AG04450 (cell line): ENCODE data around the gene ABCC11. TPM values are rescaled to one million over a fixed set of nuclear protein-coding genes. Genes with fewer than 3 reads are reported as not detected.

ENCODE experiments used
- CTCF ChIA-PET: fragments of 300-600, 350-600 bp; formaldehyde crosslinking; extraction: SDS; loops from one replicate; lab custom pipeline; 2022; ENCODE audit warnings: antibody characterized with exemption, inconsistent platforms; lab: Charles Lee
- POLR2A ChIA-PET: fragments of 350-600 bp; formaldehyde crosslinking; extraction: SDS; loops from one replicate; lab custom pipeline; 2021; ENCODE audit warnings: antibody characterized with exemption, inconsistent platforms; lab: Yijun Ruan, JAX
- DNase-seq: peaks from one replicate; pipeline ENCODE4 v3.0.0-alpha.2; 2011; ENCODE audit warnings: low read depth, low spot score
- H3K27ac ChIP-seq: one replicate; pipeline ENCODE4 v1.5.1; 2012; ENCODE audit warnings: low read depth, low read length, control low read depth
- H3K27me3 ChIP-seq: one replicate; pipeline ENCODE4 v1.6.0; 2012; ENCODE audit warnings: low read length; ENCODE audit not compliant: control insufficient read depth, insufficient read depth
- H3K4me3 ChIP-seq: 2 replicates; pipeline ENCODE4 v1.5.1; 2011; ENCODE audit warnings: mild to moderate bottlenecking, low read depth, low read length, control low read depth
- H3K9me3 ChIP-seq: 2 replicates; pipeline ENCODE4 v1.5.1; 2012; ENCODE audit warnings: low read length; ENCODE audit not compliant: control insufficient read depth, insufficient read depth
- CTCF ChIP-seq: IDR thresholded peaks from 2 replicates; pipeline ENCODE4 v1.5.1; 2011; ENCODE audit warnings: low read depth, low read length, control low read depth, inconsistent platforms
- polyA plus RNA-seq: library from polyadenylated mRNA; depleted of rRNA; stranded (reverse); fragments of >200 nt; gene quantifications from 2 replicates; pipeline ENCODE4 v1.2.3, GENCODE V29; 2011

ABCC11 gene
- polyA plus RNA-seq, 1 experiment: 0.06 TPM

DNA sequence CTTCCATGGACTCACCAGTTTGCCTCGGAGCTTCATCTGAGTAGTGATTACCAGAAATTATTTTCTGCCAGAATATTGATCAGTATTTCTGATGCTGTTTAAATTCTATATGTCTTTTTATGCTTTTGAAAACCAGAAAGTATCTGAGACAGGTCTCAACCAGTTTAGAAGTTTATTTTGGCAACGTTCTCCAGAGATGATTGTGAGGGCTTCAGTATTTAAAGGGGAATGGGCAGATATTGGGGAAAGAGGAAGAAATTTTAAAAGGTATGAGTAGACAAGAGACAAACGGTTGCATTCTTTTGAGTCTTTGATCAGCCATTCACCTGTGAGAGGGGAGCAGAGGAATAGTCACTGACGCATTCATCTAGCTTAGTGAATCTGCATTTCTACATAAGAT, 44.4 kb upstream of the ABCC11 start:
- no peak for TF ChIP-seq CTCF
- Histone ChIP-seq H3K27me3 (no peaks in the 10 kb centered on the region), H3K4me3 (no peak overlapping the region), H3K27ac (no peak overlapping the region), H3K9me3 (peaks cover 5% of the 10 kb centered on the region; the same call in 1 of the 2 replicates)
- ChIA-PET POLR2A (no interaction called here), CTCF (interaction anchor here (0.6 to 2.4 kb wide), 4 partner anchors 13 to 339 kb away, joined by 3 to 7 read pairs (median 6); no protein-coding TSS in a partner anchor)
- DNase-seq: no peak

GRCh38 chr16:48291303-48291702, 44.0 kb upstream of the ABCC11 start:
- ChIA-PET POLR2A (interaction anchor here (0.6 kb wide), 1 partner anchor 27 kb away, joined by 3 read pairs; no protein-coding TSS in a partner anchor), CTCF (interaction anchor here (0.6 to 2.4 kb wide), 4 partner anchors 12 to 340 kb away, joined by 3 to 7 read pairs (median 6); no protein-coding TSS in a partner anchor)
- H3K4me3 ChIP-seq: no peak overlapping the region
- TF ChIP-seq CTCF: no peak
- DNase-seq: no peak
- no peak overlapping the region for H3K27ac ChIP-seq
- peaks cover 9% of the 10 kb centered on the region for H3K9me3 ChIP-seq
- no peaks in the 10 kb centered on the region for H3K27me3 ChIP-seq

DNA sequence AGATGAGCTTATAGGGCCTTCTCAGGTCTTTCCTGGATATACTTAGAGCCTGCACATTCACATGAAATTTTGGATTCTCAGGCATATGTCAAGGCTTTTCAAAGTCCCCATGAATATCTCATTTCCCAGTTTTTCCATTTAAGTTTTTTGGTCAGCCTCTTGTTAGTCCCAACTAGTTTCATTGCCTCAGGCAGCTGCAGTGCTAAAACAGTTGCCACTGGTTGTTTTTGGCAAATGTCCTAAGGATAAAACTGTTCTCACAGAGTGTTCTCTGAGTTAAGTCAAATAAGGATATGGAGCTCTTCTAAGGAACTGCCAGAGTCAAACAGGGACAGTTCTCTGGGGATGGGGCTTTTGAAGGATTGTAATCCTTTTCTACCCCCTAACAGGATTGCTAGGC, 39.9 kb upstream of the ABCC11 start:
- Histone ChIP-seq H3K4me3 (no peak overlapping the region), H3K27ac (no peak overlapping the region), H3K9me3 (peaks cover 10% of the 10 kb centered on the region), H3K27me3 (no peaks in the 10 kb centered on the region)
- POLR2A ChIA-PET: no interaction called here
- CTCF ChIA-PET: no interaction called here
- DNase-seq: no peak
- no peak for TF ChIP-seq CTCF

DNA sequence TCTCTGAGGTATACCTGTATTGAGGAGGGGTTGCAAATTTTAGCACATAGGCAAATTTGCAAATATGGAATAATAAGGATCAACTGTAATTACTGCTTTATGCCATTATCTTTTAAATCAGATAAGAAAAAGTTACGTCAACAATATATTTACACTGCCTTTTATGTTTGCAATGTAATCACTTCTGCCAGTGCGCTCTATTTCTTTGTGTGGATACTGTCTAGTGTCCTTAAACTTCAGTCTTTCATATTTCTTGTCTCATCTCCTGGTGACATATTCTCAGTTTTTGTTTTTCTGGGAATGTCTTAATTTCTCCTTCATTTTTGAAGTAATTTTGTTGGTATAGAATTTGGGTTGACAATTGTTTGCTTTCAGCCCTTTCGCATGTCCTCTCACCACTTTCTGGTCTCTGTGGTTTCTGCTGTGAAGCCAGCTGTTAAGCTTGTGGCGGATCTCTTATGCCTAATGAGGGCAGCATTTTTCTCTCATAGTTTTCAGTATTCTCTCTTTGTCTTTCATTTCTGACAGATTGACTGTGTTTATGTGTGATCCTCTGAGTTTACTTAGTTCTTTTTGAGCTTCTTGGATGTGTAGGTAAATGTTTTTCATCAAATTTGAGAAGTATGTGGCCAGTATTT, 37.6 kb upstream of the ABCC11 start:
- Histone ChIP-seq H3K4me3 (no peak overlapping the region), H3K27me3 (no peaks in the 10 kb centered on the region), H3K9me3 (peaks cover 10% of the 10 kb centered on the region), H3K27ac (no peak overlapping the region)
- ChIA-PET POLR2A (no interaction called here), CTCF (interaction anchor here (1.1 kb wide), 1 partner anchor 338 kb away, joined by 3 read pairs; no protein-coding TSS in a partner anchor)
- no peak for TF ChIP-seq CTCF
- no peak for DNase-seq

DNA sequence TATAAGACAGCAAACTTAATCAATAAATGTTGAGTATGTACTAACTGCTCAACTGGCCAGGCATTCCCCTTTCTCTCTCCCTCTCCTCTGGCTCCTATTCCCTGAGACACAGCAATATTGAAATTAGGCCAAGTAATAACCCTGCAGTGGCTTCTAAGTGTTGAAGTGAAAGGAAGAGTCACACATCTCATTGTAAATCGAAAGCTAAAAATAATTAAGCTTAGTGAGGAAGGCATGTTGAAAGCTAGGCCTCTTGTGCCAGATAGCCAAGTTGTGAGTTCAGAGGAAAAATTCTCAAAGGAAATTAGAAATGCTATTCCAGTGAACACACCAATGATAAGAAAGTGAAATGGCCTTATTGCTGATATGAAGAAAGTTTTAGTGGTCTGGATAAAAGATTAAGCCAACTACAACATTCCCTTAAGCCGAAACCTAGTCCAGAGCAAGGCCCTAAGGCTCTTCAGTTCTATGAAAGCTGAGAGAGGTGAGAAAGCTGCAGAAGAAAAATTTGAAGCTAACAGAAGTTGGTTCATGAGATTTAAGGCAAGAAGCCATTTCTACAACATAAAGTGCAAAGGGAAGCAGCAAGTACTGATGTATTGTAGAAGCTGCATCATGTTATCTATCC, 35.4 kb upstream of the ABCC11 start:
- Histone ChIP-seq H3K27me3 (no peaks in the 10 kb centered on the region), H3K9me3 (peaks cover 10% of the 10 kb centered on the region), H3K27ac (no peak overlapping the region), H3K4me3 (no peak overlapping the region)
- DNase-seq: no peak
- ChIA-PET CTCF (interaction anchor here (0.6 to 1.2 kb wide), 3 partner anchors 340 to 1374 kb away, joined by 3 to 5 read pairs (median 3); no protein-coding TSS in a partner anchor), POLR2A (no interaction called here)
- TF ChIP-seq CTCF: no peak
